Renal cortical epithelial cell (primary cell): ENCODE results near the gene ACAD8. TPM values are rescaled to one million over a fixed set of nuclear protein-coding genes. Genes with fewer than 3 reads are reported as not detected.

Experiments used
- DNase-seq: peaks from one replicate; pipeline ENCODE4 v3.0.0-alpha.2; 2011; ENCODE audit warnings: low read depth
- total RNA-seq: library from RNA; depleted of rRNA; stranded (reverse); fragments of >200 nt; gene quantifications from 2 replicates; pipeline ENCODE4 v1.2.3, GENCODE V29; 2014

ACAD8 gene
- 22.2 and 31.2 TPM in 2 replicates for total RNA-seq

- peak; percentile 92 for DNase-seq
Observed at GRCh38 chr11:134253188-134253993, at the start of gene ACAD8, which contains the start of gene THYN1. Gene ACAD8 (plus strand): TSS chr11:134253568. CDS start chr11:134253601, 33 bp downstream. Gene THYN1 (minus strand): TSS chr11:134253352. CDS start chr11:134252882, 470 bp downstream.

- no peak for DNase-seq
Observed at GRCh38 chr11:134205729-134206128, 47.6 kb upstream of the ACAD8 start.

DNA sequence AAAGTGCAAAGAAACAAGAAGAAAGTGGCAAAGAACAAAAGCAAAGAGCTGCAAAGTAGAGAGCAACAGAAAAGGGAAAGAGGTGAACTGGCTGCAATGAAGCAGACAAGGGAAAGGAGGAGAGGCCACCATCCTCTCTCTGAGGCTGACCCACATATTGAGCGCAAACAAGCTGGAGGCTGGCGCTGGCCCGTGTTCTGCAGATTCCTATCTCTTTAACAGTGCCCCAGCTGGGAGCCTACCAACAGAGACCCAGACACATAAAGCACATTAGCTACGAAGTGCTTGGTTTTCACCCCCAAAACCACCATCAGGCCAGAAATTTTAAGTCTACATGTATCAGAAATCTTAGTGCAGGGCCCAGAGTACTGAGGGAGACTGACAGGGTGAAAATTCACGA is 47.2 kb upstream of the ACAD8 start:
- DNase-seq = no peak

DNA sequence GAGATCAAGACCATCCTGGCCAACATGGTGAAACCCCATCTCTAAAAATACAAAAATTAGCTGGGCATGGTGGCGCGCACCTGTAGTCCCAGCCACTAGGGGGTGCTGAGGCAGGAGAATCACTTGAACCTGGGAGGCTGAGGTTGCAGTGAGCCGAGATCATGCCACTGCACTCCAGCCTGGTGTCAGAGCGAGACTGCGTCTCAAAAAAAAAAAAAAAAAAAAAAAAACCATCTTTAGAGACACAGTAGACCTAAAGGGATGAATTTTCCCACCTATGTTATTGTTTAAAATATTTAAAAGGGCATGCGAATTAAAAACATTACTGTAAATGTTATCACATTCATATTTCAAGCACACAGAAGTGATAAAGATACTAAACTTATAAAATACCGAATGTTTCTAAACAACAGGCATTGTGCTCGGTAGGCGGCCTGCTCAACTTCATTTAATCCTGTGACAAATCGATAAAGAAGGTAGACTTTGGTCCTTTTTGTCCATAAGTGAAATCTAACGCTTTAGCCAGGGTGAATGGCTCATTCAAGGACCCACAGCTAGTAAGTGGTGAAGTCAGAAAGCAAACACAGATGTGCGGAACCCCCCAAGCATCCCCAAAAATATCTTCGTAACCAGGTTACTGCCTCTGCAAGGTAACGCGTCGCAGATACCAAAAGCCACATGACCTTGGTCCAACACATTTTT is 45.7 kb upstream of the ACAD8 start:
- DNase-seq = no peak

GRCh38 chr11:134215836-134216235 is 37.5 kb upstream of the ACAD8 start:
- DNase-seq = no peak

GRCh38 chr11:134216816-134217215 is 36.6 kb upstream of the ACAD8 start:
- no peak for DNase-seq

DNA sequence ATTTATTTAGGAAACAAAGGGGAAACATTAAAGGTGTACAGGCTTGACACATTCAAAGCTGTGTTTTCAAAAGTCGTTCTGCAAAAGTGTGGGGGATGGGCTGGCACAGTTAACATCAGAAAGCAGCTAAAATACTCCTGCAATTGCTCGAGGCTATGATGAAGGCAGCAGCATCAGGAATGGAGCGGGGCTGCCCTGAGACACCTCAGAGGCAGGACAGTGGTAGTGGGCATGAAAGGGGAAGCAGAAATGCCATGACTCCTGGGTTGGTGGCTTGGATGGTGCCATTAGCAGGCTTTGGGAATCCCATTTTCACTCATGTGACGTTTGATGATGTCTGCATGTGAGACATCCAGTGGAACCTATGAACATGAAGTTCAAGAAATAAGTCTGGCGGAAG is 30.2 kb upstream of the ACAD8 start:
- DNase-seq = no peak

GRCh38 chr11:134223836-134224709 is 29.3 kb upstream of the ACAD8 start, which contains the start of the genes NCAPD3 and VPS26B:
Gene NCAPD3 (minus strand): TSS chr11:134223967. CDS start chr11:134223926, 41 bp downstream.
Gene VPS26B (plus strand): TSS chr11:134224671. CDS start chr11:134225123, 452 bp downstream.
- DNase-seq = peak; percentile 87

DNA sequence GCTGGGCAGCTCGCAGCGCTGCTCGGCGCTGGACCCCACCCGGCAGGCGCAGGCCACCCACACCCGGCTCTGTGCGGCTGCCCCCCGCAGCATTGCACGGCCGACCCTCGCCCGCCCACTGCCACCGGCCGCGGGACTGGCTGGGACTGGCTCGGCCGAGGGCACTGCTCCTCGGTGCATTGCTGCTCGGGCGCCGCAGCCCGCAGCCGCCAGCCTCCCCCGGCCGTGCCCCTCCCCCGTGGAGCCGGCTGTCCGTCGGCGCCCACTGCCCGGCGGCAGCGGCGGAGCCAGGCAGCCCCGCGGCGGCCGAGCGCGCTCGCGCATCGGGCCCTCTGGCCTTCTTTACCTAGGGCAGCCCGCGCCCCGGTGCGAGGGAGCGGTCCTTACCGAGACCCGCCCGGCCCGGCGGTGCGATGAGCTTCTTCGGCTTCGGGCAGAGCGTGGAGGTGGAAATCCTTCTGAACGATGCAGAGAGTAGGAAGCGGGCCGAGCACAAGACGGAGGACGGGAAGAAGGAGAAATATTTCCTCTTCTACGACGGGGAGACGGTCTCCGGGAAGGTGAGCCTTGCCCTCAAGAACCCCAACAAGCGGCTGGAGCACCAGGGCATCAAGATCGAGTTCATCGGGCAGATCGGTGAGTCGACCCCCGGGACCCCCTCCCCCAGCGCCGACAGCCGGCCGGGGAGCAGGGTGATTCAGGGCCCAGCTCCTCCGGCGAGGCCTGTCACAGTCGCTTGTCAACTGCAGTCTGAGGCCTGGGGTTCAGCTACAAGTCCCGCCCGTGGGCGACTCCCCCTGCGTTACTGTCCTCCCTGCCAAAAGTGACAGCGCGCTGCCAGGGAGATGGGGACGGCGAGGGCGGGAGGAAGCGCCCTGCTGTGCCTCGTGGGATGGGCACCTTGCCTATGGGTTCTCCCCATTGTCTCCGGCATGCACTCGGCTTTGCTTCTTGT is 28.4 kb upstream of the ACAD8 start:
- DNase-seq = no peak

DNA sequence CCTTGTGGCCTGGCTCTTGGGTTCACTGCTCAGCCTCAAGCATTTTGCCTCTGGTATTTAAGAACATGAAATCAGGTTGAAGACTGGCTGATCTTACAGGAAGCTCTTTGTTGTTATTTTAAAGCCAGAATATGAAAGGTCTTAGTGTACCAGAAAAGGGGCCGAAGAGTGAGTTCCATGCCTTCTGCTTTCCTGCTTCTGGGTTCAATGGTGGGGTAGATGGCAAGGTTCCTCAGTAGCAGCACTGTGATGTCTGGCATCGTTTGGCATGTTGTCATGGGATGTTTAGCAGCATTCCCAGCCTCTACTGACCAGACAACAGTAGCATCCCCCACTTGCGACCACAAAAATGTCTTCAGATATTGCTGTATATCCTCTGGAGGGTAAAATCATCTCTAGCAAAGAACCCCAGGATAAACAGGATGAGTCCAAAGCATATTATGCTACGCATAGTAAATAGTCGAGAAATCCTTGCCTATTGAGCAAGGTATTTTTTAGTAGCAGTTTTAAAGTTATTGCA is 26.5 kb upstream of the ACAD8 start:
- DNase-seq = no peak

DNA sequence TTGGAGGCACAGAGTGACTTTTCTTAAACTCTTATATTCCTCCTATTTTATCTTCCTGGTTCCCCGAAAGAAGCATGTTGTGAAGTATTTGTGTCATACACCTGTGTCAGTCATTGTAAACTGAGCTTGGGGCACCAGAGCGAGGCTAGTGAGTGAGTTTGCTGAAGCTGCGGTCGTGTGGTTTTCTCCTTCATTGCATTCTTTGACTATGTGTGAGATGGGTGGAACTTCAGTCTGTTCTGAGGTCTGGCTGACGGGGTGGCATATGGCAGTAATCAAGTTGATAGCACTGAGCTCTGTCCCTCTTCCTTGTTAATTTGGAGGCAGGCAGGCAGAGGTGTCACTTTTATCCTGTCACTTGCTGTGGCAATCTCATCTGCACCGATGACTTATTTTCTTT is 24.7 kb upstream of the ACAD8 start:
- DNase-seq = peak; percentile 52

- no peak for DNase-seq
Observed at GRCh38 chr11:134229126-134229790, 24.1 kb upstream of the ACAD8 start.

GRCh38 chr11:134230339-134230738 is 23.0 kb upstream of the ACAD8 start:
- DNase-seq = no peak

GRCh38 chr11:134231958-134232659 is 21.3 kb upstream of the ACAD8 start:
- DNase-seq = no peak

GRCh38 chr11:134233729-134234179 is 19.6 kb upstream of the ACAD8 start:
- no peak for DNase-seq

DNA sequence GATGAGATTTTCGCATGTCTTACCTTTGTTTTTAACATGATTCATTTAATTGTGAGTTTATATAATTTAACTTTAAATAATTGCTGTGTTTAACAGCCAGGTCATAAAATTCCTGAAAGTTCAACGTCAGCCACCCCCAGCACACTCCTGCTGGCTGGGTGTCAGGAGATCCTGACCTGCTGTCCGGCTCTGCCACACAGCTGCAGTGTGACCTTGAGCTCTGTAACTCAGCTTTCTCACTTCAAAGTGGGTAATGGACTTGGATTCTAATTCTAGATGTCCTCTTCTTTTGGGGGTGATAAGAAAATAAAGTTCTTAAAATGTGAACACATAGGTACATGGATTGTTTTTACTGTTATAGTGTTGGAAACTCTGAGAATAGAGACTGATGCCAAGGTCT is 18.0 kb upstream of the ACAD8 start:
- DNase-seq = no peak

- no peak for DNase-seq
Observed at GRCh38 chr11:134236834-134237556, 16.4 kb upstream of the ACAD8 start.

GRCh38 chr11:134237557-134237922 is 15.8 kb upstream of the ACAD8 start:
- DNase-seq = no peak

DNA sequence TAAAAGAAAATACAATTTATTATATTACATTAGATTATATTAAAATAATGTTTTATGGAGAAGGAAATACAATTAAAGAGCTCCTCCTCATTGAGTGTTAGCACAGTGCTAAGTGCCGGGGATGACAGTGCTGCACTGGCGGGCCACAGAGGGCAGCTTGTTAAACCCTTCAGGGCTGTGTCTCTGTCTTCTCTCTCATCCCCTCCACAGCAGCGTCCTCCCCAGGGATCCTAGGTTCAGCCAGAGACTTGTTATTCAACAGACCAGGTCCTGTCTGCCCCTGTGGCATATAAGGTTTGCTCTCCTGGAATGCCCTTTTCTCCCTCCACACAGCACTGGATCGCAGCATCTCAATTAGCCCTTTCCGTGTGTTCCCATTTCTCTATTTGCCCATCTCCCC is 14.4 kb upstream of the ACAD8 start:
- no peak for DNase-seq
